IMR-90 (cell line): ENCODE results near the gene HOXA13. TPM values are rescaled to one million over a fixed set of nuclear protein-coding genes. Genes with fewer than 3 reads are reported as not detected.

Experiments
- ATAC-seq: fragments of 200-7000 bp; cut with Tn5 transposase; 2 replicates; pipeline ENCODE4 v1.9.1; 2020; ENCODE audit warnings: low read depth, mild to moderate bottlenecking, moderate library complexity
- BruUV-seq: library from RNA; stranded (reverse); fragments of 400-500 nt; replicated peaks from 2 replicates; lab custom pipeline; 2021; lab: Mats Ljungman, UMichigan
- CTCF ChIA-PET: fragments of 300-600 bp; formaldehyde crosslinking; extraction: SDS; loops from one replicate; lab custom pipeline; 2021; ENCODE audit warnings: antibody characterized with exemption; lab: Yijun Ruan, JAX
- POLR2A ChIA-PET: fragments of 300-600 bp; sonication (Branson Sonifier 250); formaldehyde crosslinking; loops from one replicate; lab custom pipeline; 2022; ENCODE audit warnings: antibody characterized with exemption; ENCODE audit not compliant: unreplicated experiment; lab: Charles Lee
- DNase-seq: peaks from one replicate; pipeline ENCODE4 v3.0.0; 2013
- H2AFZ ChIP-seq: replicated peaks from 2 replicates; pipeline ENCODE3; 2013; ENCODE audit warnings: low read length, mild to moderate bottlenecking; ENCODE audit not compliant: poor library complexity
- H2AK5ac ChIP-seq: 2 replicates; pipeline ENCODE4 v1.6.1; 2013; ENCODE audit warnings: low read depth, low read length, inconsistent platforms
- H2AK9ac ChIP-seq: replicated peaks from 2 replicates; pipeline ENCODE3; 2013; ENCODE audit warnings: mild to moderate bottlenecking, low read depth, low read length, moderate library complexity; ENCODE audit not compliant: poor library complexity
- H2BK120ac ChIP-seq: 2 replicates; pipeline ENCODE4 v1.6.1; 2013; ENCODE audit warnings: low read depth, low read length, inconsistent platforms
- H2BK15ac ChIP-seq: 3 replicates; pipeline ENCODE4 v1.6.1; 2013; ENCODE audit warnings: low read depth, low read length, inconsistent platforms
- H2BK20ac ChIP-seq: 2 replicates; pipeline ENCODE4 v1.6.1; 2013; ENCODE audit warnings: low read depth, mild to moderate bottlenecking, inconsistent platforms, low read length, moderate library complexity
- H2BK5ac ChIP-seq: 2 replicates; pipeline ENCODE4 v1.6.1; 2013; ENCODE audit warnings: mild to moderate bottlenecking, low read depth, low read length, inconsistent platforms; ENCODE audit not compliant: poor library complexity, severe bottlenecking
- H3K14ac ChIP-seq: replicated peaks from 2 replicates; pipeline ENCODE4 v1.6.1; 2013; ENCODE audit warnings: low read depth, low read length, inconsistent platforms
- H3K18ac ChIP-seq: 2 replicates; pipeline ENCODE4 v1.6.1; 2013; ENCODE audit warnings: low read depth, low read length, control low read depth
- H3K23ac ChIP-seq: 2 replicates; pipeline ENCODE4 v1.6.1; 2013; ENCODE audit warnings: low read depth, low read length, inconsistent platforms
- H3K27ac ChIP-seq: 2 replicates; pipeline ENCODE4 v1.5.1; 2013; ENCODE audit warnings: mild to moderate bottlenecking, control low read depth, low read length; ENCODE audit not compliant: insufficient read depth
- H3K27me3 ChIP-seq: 2 replicates; pipeline ENCODE4 v1.6.1; 2013; ENCODE audit warnings: low read length; ENCODE audit not compliant: control insufficient read depth, insufficient read depth
- H3K36me3 ChIP-seq: 2 replicates; pipeline ENCODE4 v1.6.1; 2013; ENCODE audit warnings: low read length, mixed read lengths; ENCODE audit not compliant: control insufficient read depth, insufficient read depth
- H3K4ac ChIP-seq: 2 replicates; pipeline ENCODE4 v1.6.1; 2013; ENCODE audit warnings: low read depth, low read length, inconsistent platforms
- H3K4me1 ChIP-seq: 2 replicates; pipeline ENCODE4 v1.6.1; 2013; ENCODE audit warnings: low read length, mixed read lengths; ENCODE audit not compliant: control insufficient read depth, insufficient read depth
- H3K4me2 ChIP-seq: 2 replicates; pipeline ENCODE4 v1.6.1; 2013; ENCODE audit warnings: low read depth, mild to moderate bottlenecking, control low read depth, low read length, moderate library complexity
- H3K4me3 ChIP-seq: 2 replicates; pipeline ENCODE4 v1.5.1; 2013; ENCODE audit warnings: low read depth, mild to moderate bottlenecking, control low read depth, low read length, moderate library complexity; ENCODE audit not compliant: insufficient read depth
- H3K56ac ChIP-seq: 2 replicates; pipeline ENCODE4 v1.6.1; 2013; ENCODE audit warnings: low read length, inconsistent platforms; ENCODE audit not compliant: insufficient read depth; ENCODE audit errors: extremely low read depth
- H3K79me1 ChIP-seq, 2 experiments: 2 replicates each; pipeline ENCODE4 v1.6.1; 2013; ENCODE audit warnings: low read length in 2 of 2, inconsistent platforms in 1 of 2, low read depth in 1 of 2
- H3K9ac ChIP-seq: 2 replicates; pipeline ENCODE4 v1.6.1; 2013; ENCODE audit warnings: low read depth, low read length, control low read depth
- H3K9me1 ChIP-seq: 2 replicates; pipeline ENCODE4 v1.6.1; 2013; ENCODE audit warnings: low read length, inconsistent platforms; ENCODE audit not compliant: insufficient read depth
- H3K9me3 ChIP-seq: 2 replicates; pipeline ENCODE4 v1.6.1; 2013; ENCODE audit warnings: low read length; ENCODE audit not compliant: control insufficient read depth, insufficient read depth
- H4K20me1 ChIP-seq: 2 replicates; pipeline ENCODE4 v1.6.1; 2013; ENCODE audit warnings: low read length, inconsistent platforms; ENCODE audit not compliant: insufficient read depth
- H4K5ac ChIP-seq: 2 replicates; pipeline ENCODE4 v1.6.1; 2013; ENCODE audit warnings: mild to moderate bottlenecking, low read depth, low read length, control low read depth
- H4K8ac ChIP-seq, 2 experiments: 2 replicates each; pipeline ENCODE4 v1.6.1; 2013; ENCODE audit warnings: low read depth in 2 of 2, low read length in 2 of 2, control low read depth in 1 of 2, inconsistent platforms in 1 of 2
- H4K91ac ChIP-seq: 2 replicates; pipeline ENCODE4 v1.6.1; 2013; ENCODE audit warnings: low read depth, low read length, inconsistent platforms; ENCODE audit not compliant: insufficient read depth
- BHLHE40 ChIP-seq: fragments of 150-350 bp; IDR thresholded peaks from 2 replicates; pipeline ENCODE4 v1.6.1; 2016; ENCODE audit warnings: mild to moderate bottlenecking, low read depth, low read length
- CEBPB ChIP-seq: IDR thresholded peaks from 2 replicates; pipeline ENCODE4 v1.6.1; 2012; ENCODE audit warnings: low read depth, low read length, improper control_type of control experiment
- CHD1 ChIP-seq: IDR thresholded peaks from 2 replicates; pipeline ENCODE4 v1.6.1; 2012; ENCODE audit warnings: low read depth, low read length, improper control_type of control experiment
- CTCF ChIP-seq: conservative IDR thresholded peaks from 2 replicates; pipeline ENCODE4 v1.5.1; 2012; ENCODE audit warnings: mild to moderate bottlenecking, low read depth, low read length, improper control_type of control experiment
- FOS ChIP-seq: fragments of 150-350 bp; IDR thresholded peaks from 2 replicates; pipeline ENCODE4 v1.6.1; 2016; ENCODE audit warnings: low read depth, low read length
- MAFK ChIP-seq: IDR thresholded peaks from 2 replicates; pipeline ENCODE4 v1.6.1; 2012; ENCODE audit warnings: low read depth, low read length, improper control_type of control experiment
- MAZ ChIP-seq: IDR thresholded peaks from 2 replicates; pipeline ENCODE4 v1.6.1; 2012; ENCODE audit warnings: low read depth, mild to moderate bottlenecking, low read length, improper control_type of control experiment, moderate library complexity, borderline replicate concordance
- MXI1 ChIP-seq: IDR thresholded peaks from 2 replicates; pipeline ENCODE4 v1.6.1; 2012; ENCODE audit warnings: low read depth, mild to moderate bottlenecking, low read length, moderate library complexity, borderline replicate concordance
- NFE2L2 ChIP-seq: fragments of 150-350 bp; IDR thresholded peaks from 2 replicates; pipeline ENCODE4 v1.6.1; 2016; ENCODE audit warnings: low read depth, mild to moderate bottlenecking, low read length
- RAD21 ChIP-seq: IDR thresholded peaks from 2 replicates; pipeline ENCODE4 v1.6.1; 2012; ENCODE audit warnings: low read length, improper control_type of control experiment
- RCOR1 ChIP-seq: IDR thresholded peaks from 2 replicates; pipeline ENCODE4 v1.6.1; 2012; ENCODE audit warnings: mild to moderate bottlenecking, low read length, improper control_type of control experiment; ENCODE audit not compliant: insufficient replicate concordance
- SMC3 ChIP-seq: fragments of 150-350 bp; IDR thresholded peaks from 2 replicates; pipeline ENCODE4 v1.6.1; 2016; ENCODE audit warnings: low read depth, mild to moderate bottlenecking, antibody characterized with exemption, low read length, moderate library complexity
- dilution Hi-C: fragments of 300-500 bp; cut with HindIII; formaldehyde crosslinking; loops from one replicate; pipeline ENCODE4 v1.14.3; 2018; ENCODE audit warnings: low sequenced_read_pairs; ENCODE audit not compliant: unreplicated experiment
- in situ Hi-C: fragments of 300-500 bp; cut with MboI; formaldehyde crosslinking; loops from 3 replicates; pipeline ENCODE4 v1.14.3; 2019; ENCODE audit warnings: low sequenced_read_pairs, inconsistent platforms, mixed read lengths
- intact Hi-C: fragments of 100-400 bp; cut with micrococcal nuclease; formaldehyde crosslinking; loops from 2 replicates; pipeline ENCODE4 v1.10.0; 2022
- polyA plus RNA-seq, 3 experiments: library from polyadenylated mRNA; depleted of rRNA; stranded (reverse); fragments of >200 nt; gene quantifications; 2 replicates each; pipeline ENCODE4 v1.2.3, GENCODE V29; 2012; ENCODE audit warnings: low replicate concordance in 1 of 3
- total RNA-seq: library from RNA; depleted of rRNA; stranded (reverse); fragments of >200 nt; gene quantifications from 2 replicates; pipeline ENCODE4 v1.2.3, GENCODE V29; 2012
- TF ChIP-seq, protein P1 (sequence below): fragments of 150-350 bp; IDR thresholded peaks from 2 replicates; pipeline ENCODE4 v1.6.1; 2017; ENCODE audit warnings: mild to moderate bottlenecking, antibody characterized with exemption, low read length, low read depth

HOXA13 gene
- total and polyA plus RNA-seq, 2 of the 4 experiments (the other 2 are of a cell fraction), result not detected

- Histone ChIP-seq H3K4me3 (no peak overlapping the region), H3K56ac (no peak overlapping the region), H3K27ac (no peak overlapping the region), H3K14ac (no peak overlapping the region), H4K91ac (no peak overlapping the region), H3K23ac (no peak overlapping the region), H2AK5ac (no peak overlapping the region), H4K8ac (no peak overlapping the region), H3K4ac (no peak overlapping the region), H2BK15ac (no peak overlapping the region), H2BK5ac (no peak overlapping the region), H4K20me1 (no peaks in the 10 kb centered on the region), H3K9me1 (no peaks in the 10 kb centered on the region), H4K5ac (no peak overlapping the region), H3K4me1 (no peaks in the 10 kb centered on the region), H3K27me3 (peaks cover 76% of the 10 kb centered on the region), H2BK20ac (no peak overlapping the region), H3K9me3 (peaks cover 7% of the 10 kb centered on the region; the same call in 1 of the 2 replicates), H2AFZ (no peak overlapping the region), H2AK9ac (no peak overlapping the region), H3K9ac (no peak overlapping the region), H2BK120ac (no peak overlapping the region), H3K18ac (no peak overlapping the region), H3K4me2 (no peak overlapping the region), H3K36me3 (no peaks in the 10 kb centered on the region), H3K79me1 (no peaks in the 10 kb centered on the region)
- dilution Hi-C loops, result no loop called here
- in situ Hi-C loops, result no loop called here
- TF ChIP-seq SMC3 (no peak), CEBPB (no peak), NFE2L2 (no peak), CHD1 (no peak), FOS (no peak), RAD21 (no peak), MAZ (no peak), MAFK (no peak), CTCF (no peak), BHLHE40 (no peak), RCOR1 (no peak), MXI1 (no peak)
- TF ChIP-seq, protein P1, sequence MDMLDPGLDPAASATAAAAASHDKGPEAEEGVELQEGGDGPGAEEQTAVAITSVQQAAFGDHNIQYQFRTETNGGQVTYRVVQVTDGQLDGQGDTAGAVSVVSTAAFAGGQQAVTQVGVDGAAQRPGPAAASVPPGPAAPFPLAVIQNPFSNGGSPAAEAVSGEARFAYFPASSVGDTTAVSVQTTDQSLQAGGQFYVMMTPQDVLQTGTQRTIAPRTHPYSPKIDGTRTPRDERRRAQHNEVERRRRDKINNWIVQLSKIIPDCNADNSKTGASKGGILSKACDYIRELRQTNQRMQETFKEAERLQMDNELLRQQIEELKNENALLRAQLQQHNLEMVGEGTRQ, result no peak
- POLR2A ChIA-PET, result interaction anchor here (0.6 kb wide), 1 partner anchor 15 kb away, joined by 3 read pairs; no protein-coding TSS in a partner anchor
- intact Hi-C loops, result no loop called here
- no TSS peak for BruUV-seq
- CTCF ChIA-PET, result interaction anchor here (1.3 kb wide), 1 partner anchor 28 kb away, joined by 3 read pairs; no protein-coding TSS in a partner anchor
- DNase-seq, result no peak
- no peak for ATAC-seq
These were observed 24.2 kb upstream of the HOXA13 start for GRCh38 chr7:27223941-27224575.
